Activated CD8-positive, alpha-beta memory T cell treated with anti-CD3 and anti-CD28 coated beads for 24 hours (primary cell): ENCODE measurements around the gene SRPK3.
"Not testable (repeated sequence)": the region's sequence is repeated elsewhere in the genome, so short reads cannot be mapped to it uniquely, and the experiment has no call there.

Source experiments
- DNase-seq: peaks from one replicate; pipeline ENCODE4 v3.0.0-alpha.2; 2020

Gene SRPK3

DNA sequence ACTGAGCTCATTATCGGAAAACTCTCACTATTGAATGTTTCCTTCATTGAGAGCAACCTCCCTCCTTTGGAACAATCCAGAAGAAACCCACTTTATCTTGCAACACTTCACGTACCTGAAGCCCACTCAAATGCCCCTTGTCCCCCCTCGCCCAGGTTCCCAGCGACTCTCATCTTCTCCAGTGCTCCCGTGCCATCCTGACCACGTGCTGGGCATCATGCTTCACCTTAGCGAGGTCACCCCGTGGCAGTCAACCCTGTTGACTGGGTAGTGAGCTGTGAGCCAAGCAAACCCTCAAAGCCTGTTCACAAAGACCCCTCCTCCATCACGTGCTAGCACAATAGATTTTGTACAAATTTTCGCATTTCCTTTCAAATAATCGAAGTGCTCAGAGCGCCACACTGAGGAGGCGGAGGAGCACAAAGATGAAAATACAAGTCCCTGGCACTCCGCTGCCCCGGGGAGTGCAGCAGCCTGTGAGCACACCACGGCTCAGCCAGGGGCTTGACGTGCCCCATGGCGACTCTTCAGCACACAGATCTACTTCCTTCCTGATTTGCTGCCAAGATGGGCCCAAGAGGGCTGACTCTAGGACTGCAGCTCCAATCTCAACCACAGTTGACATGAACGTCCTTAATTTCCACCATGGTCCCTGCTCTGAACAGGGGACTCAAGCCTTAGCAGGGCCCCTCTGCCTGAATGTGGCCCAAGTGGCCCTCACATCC lies 33.9 kb downstream of the SRPK3 start:
- DNase-seq, result no peak

DNA sequence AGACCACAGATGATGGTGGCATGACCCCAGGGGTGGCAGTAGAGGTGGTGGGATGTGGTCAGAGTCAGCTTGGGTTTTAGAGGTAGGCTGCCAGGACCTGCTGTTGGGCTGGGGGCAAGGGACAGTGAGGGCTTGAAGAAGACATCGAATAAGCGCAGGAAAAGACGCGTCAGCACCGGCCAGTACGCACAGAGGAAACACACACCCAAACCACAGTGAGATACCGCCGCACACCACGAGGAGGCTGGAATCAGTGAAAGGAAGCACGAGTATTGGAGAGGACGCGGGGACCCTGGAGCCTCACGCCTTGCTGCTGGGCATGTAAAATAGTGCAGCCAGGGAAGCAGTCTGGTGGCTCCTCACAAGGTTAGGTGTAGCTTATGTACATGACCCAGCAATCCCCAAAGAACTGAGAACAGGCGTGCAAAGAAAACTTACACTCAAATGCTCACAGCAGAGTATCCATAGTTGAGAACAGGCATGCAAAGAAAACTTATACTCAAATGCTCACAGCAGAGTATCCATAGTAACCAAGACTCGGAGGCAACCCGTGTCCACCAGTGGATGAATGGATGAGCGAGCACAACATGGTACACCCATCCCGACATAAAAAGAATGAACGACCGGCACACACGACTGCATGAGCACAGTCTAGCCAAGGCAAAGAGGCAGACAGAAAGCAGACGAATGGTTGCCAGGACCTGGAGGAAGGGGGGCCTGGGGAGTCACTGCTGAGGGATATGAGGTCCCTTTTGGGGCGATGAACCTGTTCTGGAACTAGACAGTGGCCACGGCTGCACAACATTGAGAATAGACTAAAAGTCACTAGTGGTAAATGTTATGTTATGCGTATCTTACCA lies 36.2 kb downstream of the SRPK3 start:
- no peak for DNase-seq

DNA sequence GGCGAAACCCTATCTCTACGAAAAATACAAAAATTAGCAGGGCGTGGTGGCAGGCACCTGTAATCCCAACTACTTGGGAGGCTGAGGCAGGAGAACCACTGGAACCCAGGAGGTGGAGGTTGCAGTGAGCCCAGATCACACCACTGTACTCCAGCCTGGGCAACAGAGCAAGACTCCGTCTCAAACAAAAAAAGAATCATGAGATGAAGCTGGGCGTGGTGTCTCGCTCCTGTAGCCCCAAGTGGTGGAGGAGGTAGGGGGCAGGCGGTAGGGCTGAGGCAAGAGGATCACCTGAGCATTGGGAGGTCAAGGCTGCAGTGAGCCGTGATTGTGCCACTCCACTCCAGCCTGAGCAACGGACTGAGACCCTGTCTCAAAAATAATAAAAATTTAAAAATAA lies 37.2 kb downstream of the SRPK3 start:
- DNase-seq, result not testable (repeated sequence)

DNA sequence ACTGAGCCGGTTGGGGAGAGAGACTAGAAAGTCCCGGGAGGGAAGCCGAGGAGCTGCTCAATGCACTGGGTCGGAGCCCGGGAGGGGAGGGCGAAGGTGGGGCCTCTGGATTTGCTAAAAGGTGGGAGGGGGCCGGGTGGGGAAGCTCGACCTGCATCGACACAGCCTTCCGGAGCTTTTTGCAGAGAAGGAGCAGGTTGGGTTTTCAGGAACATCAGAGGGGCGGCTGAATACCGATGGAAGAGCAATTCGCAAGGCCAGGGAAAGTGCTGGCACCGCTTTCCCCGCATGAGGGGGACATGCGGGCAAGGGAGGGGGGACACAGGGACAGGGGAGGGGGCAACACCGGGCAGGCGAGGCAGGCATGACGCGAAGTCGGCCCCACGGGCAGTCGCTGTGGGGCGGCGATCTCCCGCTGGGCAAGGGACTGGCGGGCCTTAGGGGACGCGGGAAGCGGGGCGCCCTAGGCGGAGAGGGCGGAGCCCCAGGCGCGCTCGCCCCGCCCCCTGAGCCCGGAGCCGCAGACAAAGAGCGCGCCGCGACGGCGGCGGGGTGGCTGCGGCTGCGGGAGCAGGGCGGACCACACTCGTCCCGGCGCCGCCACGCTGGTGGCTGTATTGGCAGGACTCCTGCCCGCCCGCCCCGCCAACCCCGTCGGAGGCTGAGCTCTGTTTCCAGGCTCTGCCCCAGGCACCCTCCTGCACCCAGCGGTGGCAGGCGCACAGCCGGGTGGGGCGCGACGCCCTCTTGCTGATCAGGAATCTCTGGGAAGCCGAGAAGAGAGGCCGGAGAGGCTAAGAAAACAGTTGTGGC lies 37.9 kb downstream of the SRPK3 start:
- peak; percentile 77 for DNase-seq

DNA sequence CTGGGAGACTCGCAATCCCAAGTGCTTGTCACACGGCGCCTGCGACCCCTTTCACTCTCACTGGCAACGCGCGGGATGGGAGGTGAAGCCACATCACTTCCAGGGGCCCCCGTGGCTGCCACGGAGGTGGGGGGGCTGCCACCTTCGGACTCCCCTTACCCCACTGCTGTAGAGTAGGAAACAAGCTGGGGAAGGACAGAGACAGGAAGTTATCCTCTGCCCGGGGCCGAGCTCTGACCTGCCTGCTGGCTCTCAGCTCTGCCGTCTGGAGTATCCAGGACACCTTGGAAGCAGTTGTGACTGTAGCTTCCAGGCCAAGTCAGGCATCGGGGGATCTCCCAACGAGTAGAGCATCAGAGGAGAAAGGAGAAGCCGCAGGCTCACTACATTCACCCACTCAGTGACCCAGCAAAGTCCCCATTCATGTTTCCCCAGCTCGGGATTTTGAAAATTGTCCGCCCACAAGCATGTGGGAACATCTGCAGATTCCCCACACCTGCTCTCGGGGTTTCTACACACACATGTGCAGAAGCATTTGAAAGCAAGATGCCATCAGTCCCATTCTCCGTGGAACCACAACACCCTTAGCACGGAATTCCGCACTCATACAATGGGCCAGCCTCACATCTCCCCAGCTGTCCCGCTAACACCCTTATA lies 38.7 kb downstream of the SRPK3 start:
- no peak for DNase-seq

DNA sequence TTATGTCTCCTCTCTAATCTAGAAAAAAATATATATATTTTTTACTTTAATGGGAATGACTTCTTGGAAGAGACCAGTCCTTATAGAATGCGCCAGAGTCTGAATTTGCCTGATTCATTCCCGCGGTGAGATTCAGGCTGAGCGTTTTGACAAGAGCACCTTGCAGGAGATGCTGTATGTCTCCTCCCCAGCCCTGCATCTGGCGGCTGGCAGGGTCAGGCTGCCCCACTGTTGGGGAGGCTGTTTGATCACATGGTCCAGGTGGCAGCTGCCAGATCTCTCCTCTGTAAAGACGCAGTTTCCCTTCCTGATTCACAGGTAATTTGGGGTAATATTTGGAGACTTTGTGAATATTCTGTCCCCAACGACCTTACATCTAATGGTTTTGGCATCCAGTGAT lies 39.8 kb downstream of the SRPK3 start:
- DNase-seq, result no peak

DNA sequence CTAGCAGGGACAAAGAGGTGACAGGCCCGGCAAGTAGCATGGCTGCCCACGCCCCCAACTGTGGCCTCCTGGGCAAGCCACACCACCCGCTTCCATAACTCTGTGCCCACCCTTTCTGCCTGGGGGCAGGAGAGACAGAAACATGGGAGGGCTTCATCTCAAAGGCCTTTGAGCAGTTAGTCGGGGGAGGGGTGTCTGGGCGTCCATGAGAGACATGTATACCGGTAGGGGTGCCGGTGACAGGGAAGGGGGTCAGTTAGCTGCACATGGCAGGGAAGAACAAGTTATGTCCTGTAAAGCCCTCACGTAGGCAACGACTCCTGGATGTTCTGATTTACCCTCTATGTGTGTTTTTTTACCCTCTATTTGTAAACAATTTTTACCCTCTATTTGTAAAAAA lies 40.2 kb downstream of the SRPK3 start:
- no peak for DNase-seq

DNA sequence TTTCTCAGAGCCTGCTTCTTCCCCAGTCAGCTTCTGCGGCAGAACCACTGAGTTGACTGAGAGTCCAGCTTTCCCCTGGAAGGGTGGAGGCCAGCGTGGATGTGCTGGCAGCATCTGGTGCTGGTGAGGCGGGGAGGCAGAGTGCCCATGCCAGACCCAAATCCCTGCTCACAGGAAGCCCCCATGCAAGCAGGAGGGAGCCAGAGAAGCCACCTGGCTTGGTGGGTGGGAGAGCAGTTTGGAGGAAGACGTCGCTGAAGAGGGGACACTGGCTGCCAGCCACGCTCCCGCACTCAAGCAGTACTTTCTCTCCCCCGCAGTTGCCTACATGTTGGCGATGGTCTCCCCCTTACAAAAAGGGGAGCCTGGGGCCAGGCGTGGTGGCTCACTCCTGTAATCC lies 43.5 kb downstream of the SRPK3 start:
- DNase-seq, result no peak

DNA sequence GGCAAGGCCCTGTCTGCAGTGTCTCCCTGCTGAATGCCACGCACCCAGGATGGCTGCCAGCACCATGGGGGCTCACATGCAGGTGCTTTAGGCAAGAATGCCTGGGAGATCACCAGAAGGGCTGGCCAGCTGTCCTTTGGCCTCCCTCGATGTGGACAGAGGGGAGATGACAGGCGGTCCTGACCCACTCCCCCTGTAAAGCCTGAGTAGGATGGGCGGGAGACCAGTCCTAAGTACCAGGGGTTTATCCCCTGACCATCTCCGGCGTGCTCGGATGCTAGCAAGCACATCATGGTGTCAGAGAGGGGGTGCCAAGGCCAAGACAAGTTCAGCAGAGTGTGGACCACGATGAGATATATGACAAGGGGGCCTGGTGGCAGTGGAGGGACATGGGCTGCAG lies 44.2 kb downstream of the SRPK3 start:
- no peak for DNase-seq

DNA sequence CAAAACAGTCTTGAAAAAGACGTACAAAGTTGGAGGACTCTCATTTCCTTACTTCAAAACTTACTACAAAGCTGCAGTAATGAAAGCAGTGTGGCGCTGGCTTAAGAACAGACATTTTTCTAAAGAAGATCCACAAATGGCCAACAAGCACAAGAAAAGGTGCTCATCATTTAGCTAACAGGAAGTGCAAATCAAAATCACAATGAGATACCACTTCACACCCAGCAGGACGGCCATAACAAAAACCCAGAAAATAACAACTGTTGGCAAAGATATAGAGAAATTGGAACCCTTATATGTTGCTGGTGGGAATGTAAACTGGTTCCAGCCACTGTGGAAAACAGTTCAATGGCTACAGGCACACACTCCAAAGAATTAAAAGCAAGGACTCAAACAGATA lies 46.2 kb downstream of the SRPK3 start:
- DNase-seq, result no peak

DNA sequence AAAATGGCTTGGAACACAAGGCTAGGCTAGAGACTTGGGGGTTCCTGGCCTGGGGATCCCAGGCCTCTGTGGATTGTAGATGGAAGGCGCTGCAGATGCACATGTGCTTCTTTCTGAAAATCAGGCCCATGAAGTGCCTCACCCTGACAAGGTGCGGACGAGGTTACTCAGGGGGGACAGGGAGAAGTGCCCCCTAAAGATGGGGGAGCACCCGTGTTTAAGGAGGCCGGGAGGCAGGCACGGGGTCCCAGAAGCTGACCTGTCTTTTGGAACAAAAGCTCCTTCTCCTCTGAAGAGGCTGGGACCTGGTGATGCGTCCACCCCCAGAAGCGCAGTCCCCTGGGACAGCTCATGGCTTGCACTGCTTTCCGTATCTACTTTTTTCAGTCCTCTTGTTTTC lies 47.1 kb downstream of the SRPK3 start:
- DNase-seq, result no peak

DNA sequence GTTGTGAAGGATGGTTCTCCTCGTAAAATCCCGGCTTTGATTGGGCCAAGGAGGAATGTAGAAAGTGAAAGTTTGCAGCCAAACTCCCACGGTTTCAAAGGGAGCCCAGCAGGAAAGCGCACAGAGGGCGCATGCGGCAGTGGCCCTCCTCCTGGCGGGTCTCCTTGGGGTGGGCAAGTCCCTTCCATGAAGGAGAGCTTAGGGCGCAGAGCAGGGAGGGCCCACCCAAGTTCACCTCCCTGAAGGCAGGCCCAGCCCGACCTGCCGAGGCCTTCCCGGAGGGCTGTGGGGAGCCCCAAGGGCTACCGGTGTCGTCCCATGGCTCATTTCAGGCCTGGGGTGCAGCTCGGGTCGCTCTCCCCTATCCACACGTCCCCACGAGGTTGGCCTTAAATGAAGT lies 47.5 kb downstream of the SRPK3 start:
- DNase-seq, result no peak

DNA sequence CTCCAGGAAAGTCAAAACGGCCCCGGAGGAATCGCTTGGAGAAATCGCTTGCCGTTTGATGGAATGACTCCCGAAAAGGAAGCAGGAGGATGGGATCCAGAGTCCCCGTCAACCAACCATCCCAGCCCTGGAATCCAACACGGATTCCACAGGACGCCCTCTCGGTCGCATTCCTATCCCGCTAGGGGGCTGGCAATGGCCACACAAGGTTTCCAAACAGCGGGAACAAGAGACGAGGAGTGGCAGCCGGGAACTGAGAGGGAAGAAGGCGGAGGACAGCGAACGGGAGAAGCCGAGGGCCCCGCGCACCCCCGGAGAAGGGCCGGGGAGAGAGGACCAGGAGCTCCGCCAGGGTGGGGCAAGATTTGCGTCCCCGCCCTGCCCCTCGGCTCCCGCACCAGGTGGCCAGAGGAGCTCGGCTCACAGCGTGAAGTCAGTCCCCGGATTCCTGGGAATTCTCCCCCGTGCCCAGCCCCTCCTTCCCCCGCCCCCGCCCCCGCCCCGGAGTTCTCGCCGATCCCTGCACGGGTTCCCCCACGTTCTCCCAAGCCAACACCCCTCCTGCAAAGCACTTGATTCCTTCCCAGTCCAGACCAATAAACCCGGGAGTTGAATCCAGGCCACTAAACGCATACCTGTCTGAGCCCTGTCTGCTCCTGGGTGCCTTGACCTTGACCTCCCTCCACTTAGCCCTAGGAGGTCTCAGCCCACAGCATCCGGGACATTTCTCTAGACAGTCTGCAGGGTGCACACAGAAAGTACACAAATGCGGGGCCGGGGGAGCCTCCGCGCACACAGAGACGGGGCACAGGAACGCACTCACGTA lies 48.1 kb downstream of the SRPK3 start:
- DNase-seq, result no peak

DNA sequence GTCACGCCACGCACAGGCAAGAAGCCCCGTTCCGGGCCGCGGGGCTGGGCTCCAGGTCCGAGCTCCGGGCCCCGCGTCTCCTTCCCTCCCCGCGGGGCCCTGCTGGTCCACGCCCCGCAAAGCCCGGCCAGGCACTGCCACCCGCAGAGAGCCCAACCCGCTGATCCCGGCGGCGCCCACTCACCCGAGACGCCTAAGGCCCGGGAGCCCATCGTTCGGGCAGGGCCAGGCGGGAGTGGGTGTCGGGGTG lies 48.6 kb downstream of the SRPK3 start:
- no peak for DNase-seq

DNA sequence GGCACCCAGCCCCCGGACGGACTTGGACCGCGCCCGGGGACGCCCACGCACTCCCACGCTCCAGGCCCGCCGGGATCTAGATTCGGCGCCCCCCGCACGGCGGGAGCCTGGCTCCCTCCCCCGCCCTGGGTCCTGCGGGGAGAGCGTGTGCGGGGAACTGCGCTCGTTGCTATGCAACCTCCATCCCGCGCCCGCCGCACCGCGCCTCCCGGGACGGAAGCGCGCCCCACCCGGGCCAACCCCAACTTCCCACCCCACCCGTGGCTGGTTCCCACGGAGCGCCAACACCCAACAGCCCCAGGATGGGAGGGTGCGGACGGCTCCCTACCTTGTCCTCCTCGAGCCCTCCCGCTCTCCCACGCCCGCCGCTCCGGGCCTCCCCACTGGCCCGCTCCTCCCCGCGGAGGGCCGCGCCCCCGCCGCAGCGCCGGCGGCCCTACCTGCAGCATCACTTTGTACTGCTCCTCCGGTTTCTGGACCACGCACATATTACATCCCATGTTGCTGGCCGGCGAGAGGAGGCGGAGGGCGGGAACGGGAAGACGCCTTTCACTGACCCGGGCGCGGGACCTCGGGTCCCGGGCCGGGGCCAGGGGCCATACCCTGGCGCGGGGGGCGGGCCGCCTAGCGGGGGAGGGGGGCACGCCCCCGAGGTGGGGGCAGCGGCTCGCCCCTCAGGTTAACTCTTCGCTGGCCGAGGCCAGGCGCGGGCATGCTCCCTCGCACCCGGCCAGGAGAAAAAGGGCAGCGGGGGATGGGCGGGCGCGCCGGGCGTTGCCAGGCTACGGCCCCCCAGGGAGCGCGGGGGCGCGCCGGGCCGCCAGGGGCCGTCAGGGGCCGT lies 49.2 kb downstream of the SRPK3 start, which contains the start of gene PDZD4:
PDZD4 (minus strand) TSS at position 746 of the 841 bp plus-strand sequence; CDS start at position 500, 246 bp downstream.
- DNase-seq, result no peak

DNA sequence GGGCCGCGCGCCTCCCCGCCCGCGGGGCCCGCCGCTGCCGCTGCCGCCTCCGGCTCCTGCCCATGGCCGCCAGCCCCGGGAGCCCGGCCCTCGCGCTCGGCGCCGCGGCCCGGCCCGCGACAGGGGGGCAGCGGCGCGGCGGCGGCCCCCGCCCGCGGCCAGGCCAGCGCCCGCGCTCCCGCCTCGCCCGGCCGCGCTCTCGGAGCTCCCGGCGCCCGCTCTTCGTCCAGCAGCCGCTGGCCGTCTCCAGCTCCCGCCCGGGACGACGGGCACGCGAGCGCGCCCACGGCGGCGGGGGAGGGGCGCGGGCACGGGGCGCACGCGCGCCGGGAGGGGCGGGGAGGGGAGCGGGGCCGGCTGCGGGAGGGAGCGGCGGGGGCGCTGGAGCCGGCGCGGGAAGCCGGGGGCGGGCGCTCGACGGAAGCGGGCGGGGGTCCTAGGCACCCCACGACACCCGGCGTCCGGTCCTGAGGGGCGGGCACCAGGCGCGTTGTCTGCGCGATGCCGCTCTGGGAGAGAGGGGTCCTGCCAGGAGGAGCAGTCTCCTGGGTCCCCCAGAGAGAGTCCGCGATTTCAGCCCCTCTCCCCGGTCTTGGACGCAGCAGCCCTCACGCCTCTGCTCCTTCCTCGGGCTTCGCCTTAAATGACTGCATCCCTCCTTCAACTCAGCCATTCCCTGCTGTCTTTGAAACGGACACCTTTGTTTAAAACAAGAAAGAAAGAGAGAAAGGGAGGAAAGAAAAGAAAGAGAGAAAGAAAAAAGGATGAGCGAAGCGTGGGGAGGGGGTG lies 50.0 kb downstream of the SRPK3 start:
- DNase-seq, result no peak

DNA sequence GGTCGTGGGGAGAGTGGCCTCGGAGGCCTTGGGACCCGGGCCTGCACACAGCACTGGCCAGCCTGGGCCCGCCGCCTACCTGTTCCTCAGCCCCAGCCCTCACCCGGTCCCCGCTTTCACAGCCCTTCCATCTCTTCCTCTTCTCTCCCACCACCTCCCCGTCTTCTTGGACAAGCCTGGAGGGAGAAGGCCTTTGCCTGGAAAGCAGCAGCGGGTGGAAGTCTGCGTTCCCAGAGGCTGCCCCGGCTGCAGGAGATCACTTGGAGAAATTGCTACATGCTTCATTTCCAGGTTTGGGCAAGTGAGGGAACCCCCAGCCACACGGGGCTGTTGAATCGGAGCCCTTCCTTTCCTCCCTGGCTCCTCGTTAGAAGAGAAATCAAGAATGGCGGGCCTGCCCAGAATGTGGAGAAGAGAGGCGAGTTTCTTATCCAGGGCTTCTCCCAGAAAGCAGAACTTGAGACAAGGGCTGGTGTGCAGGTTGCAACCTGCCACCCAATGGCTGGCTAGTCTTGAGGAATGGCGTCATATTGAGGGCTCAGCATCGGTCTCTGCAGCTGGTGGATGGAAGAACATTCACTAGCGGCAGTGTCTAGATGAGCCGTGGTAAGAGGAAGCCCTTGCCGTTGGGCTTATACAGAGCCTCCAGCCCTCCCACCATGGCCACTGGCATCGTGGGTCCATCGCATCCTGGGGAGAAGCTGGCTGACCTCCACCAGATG lies 50.7 kb downstream of the SRPK3 start:
- no peak for DNase-seq

DNA sequence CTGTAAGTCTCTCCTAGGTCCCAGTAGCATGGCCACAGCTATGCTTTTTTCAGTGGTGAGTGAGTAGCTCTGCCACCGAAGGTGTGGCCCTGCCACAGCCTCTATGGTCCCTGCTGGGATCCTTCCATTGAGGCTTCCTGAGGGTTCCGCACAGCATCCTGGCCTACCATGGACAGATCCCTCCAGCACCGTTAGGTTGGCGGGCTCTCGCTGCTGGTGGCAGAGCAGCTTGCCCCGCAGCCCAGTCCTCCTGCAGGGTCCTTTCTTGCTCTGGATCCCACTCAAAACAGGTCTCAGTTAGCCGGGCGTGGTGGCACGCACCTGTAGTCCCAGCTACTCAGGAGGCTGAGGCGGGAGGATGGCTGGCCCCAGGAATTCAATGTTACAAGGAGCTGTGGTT lies 51.9 kb downstream of the SRPK3 start:
- DNase-seq, result no peak
